B cell (primary cell): ENCODE results near the gene KLHL34. TPM values are rescaled to one million over a fixed set of nuclear protein-coding genes. Genes with fewer than 3 reads are reported as not detected.

Experiments
- ATAC-seq: fragments of 200-7000 bp; cut with Tn5 transposase; one replicate; pipeline ENCODE4 v1.10.0; 2021; ENCODE audit warnings: low read depth, mild to moderate bottlenecking, moderate number of reproducible peaks, moderate library complexity
- CTCF ChIA-PET: fragments of 350-600 bp; sonication (Branson Sonifier 250); formaldehyde crosslinking; loops from one replicate; lab custom pipeline; 2021; ENCODE audit warnings: antibody characterized with exemption, inconsistent platforms; lab: Charles Lee
- POLR2A ChIA-PET: fragments of 350-600 bp; sonication (Branson Sonifier 250); formaldehyde crosslinking; loops from one replicate; lab custom pipeline; 2021; ENCODE audit warnings: antibody characterized with exemption; lab: Charles Lee
- DNase-seq: peaks from one replicate; pipeline ENCODE4 v3.0.0; 2013
- H2AFZ ChIP-seq: 2 replicates; pipeline ENCODE4 v1.6.1; 2012; ENCODE audit warnings: mild to moderate bottlenecking, low read depth, low read length; ENCODE audit not compliant: insufficient read depth, poor library complexity, severe bottlenecking
- H3K27ac ChIP-seq, 2 donors: 1 replicate in 1 of 2; 2 replicates in 1 of 2; pipeline ENCODE4 v1.5.1; 2012 to 2013; ENCODE audit warnings: low read length in 2 of 2, mild to moderate bottlenecking in 2 of 2, moderate library complexity in 1 of 2
- H3K27me3 ChIP-seq, 4 experiments: fragments of 200-600 bp in 1 of 4; sonication (generic) in 1 of 4; replicated peaks in 1 of 4; 1 replicate in 2 of 4; 2 replicates in 2 of 4; pipeline versions ENCODE4 v1.6.1 to v1.7.0; 2013 to 2016; ENCODE audit warnings: low read length in 3 of 4, mild to moderate bottlenecking in 2 of 4, mixed read lengths in 1 of 4, moderate library complexity in 1 of 4; ENCODE audit not compliant: insufficient read depth in 4 of 4, control insufficient read depth in 3 of 4; ENCODE audit errors: control extremely low read depth in 1 of 4
- H3K36me3 ChIP-seq, 2 experiments: replicated peaks in 1 of 2; 1 replicate in 1 of 2; 2 replicates in 1 of 2; pipeline versions ENCODE4 v1.6.1 to v1.7.1; 2013; ENCODE audit warnings: low read length in 1 of 2; ENCODE audit not compliant: insufficient read depth in 2 of 2, control insufficient read depth in 1 of 2; ENCODE audit errors: control extremely low read depth in 1 of 2, extremely low read depth in 1 of 2
- H3K4me1 ChIP-seq, 2 donors: fragments of 200-600 bp in 1 of 2; sonication (generic) in 1 of 2; 1 replicate in 1 of 2; 2 replicates in 1 of 2; pipeline versions ENCODE4 v1.5.1 to v1.6.1; 2013 to 2017; ENCODE audit warnings: low read length in 2 of 2; ENCODE audit not compliant: control insufficient read depth in 2 of 2, insufficient read depth in 2 of 2
- H3K4me2 ChIP-seq: replicated peaks from 2 replicates; pipeline ENCODE3; 2012; ENCODE audit warnings: mild to moderate bottlenecking, low read depth, low read length; ENCODE audit not compliant: poor library complexity, severe bottlenecking
- H3K4me3 ChIP-seq, 5 experiments: fragments of 200-600 bp in 1 of 5; sonication (generic) in 1 of 5; 1 replicate in 3 of 5; 2 replicates in 2 of 5; pipeline versions ENCODE4 v1.5.1 to v1.7.0; 2011 to 2016; ENCODE audit warnings: low read length in 4 of 5, mild to moderate bottlenecking in 4 of 5, low read depth in 2 of 5, control low read depth in 1 of 5, moderate library complexity in 1 of 5; ENCODE audit not compliant: insufficient read depth in 1 of 5; ENCODE audit errors: control extremely low read depth in 1 of 5, extremely low read depth in 1 of 5
- H3K79me2 ChIP-seq: fragments of 200-600 bp; sonication (generic); one replicate; pipeline ENCODE4 v1.6.0; 2016; ENCODE audit warnings: low read length; ENCODE audit not compliant: control insufficient read depth, insufficient read depth
- H3K9ac ChIP-seq: fragments of 200-600 bp; sonication (generic); 2 replicates; pipeline ENCODE4 v1.6.1; 2017; ENCODE audit warnings: mild to moderate bottlenecking, low read length, moderate library complexity
- H3K9me3 ChIP-seq, 3 donors: one replicate each; pipeline versions ENCODE4 v1.6.1 to v1.7.1; 2013; ENCODE audit warnings: low read length in 2 of 3; ENCODE audit not compliant: control insufficient read depth in 2 of 3, insufficient read depth in 1 of 3; ENCODE audit errors: control extremely low read depth in 1 of 3
- H4K20me1 ChIP-seq: 2 replicates; pipeline ENCODE4 v1.6.0; 2012; ENCODE audit warnings: mild to moderate bottlenecking, low read length; ENCODE audit not compliant: insufficient read depth, control insufficient read depth, poor library complexity, severe bottlenecking
- H3K27ac Mint-ChIP-seq: one replicate; pipeline ENCODE4 v1.8.0; 2021; ENCODE audit warnings: mixed read lengths
- H3K27me3 Mint-ChIP-seq: one replicate; pipeline ENCODE4 v1.8.0; 2021; ENCODE audit warnings: mixed read lengths
- H3K4me1 Mint-ChIP-seq: one replicate; pipeline ENCODE4 v1.8.0; 2021; ENCODE audit warnings: mixed read lengths
- H3K4me3 Mint-ChIP-seq: one replicate; pipeline ENCODE4 v1.8.0; 2021; ENCODE audit warnings: mixed read lengths
- H3K9me3 Mint-ChIP-seq: one replicate; pipeline ENCODE4 v1.8.0; 2022; ENCODE audit warnings: mixed read lengths; ENCODE audit not compliant: insufficient read depth
- EZH2 ChIP-seq: IDR thresholded peaks from 2 replicates; pipeline ENCODE4 v1.6.1; 2012; ENCODE audit warnings: borderline replicate concordance, low read depth, mild to moderate bottlenecking, moderate library complexity, low read length; ENCODE audit not compliant: insufficient read depth, poor library complexity, severe bottlenecking
- WGBS: methylation state at CpG from one replicate; pipeline ENCODE4 v1.1.5; 2013; ENCODE audit warnings: missing lambda C conversion rate; ENCODE audit not compliant: insufficient coverage; 5-methylcytosine and 5-hydroxymethylcytosine counted together
- intact Hi-C: fragments of 100-400 bp; cut with micrococcal nuclease; formaldehyde crosslinking; loops from one replicate; pipeline ENCODE4 v1.10.0; 2022
- polyA plus RNA-seq: library from polyadenylated mRNA; depleted of rRNA; stranded (reverse); fragments of >200 nt; gene quantifications from 2 replicates; pipeline ENCODE4 v1.2.3, GENCODE V29; 2012
- total RNA-seq, 2 donors: library from RNA; stranded (reverse); fragments of 120-200 nt in 1 of 2; gene quantifications; 1 replicate in 1 of 2; 2 replicates in 1 of 2; pipeline versions ENCODE4 v1.2.3 to v1.2.4, GENCODE V29; 2013 to 2022
- TF ChIP-seq, protein P1 (sequence below): fragments of 200-600 bp; IDR thresholded peaks from one replicate; pipeline ENCODE4 v1.8.0; 2022; ENCODE audit warnings: antibody characterized with exemption, mild to moderate bottlenecking

Gene KLHL34
- total and polyA plus RNA-seq, 2 donors (not counting 1 experiment from before 2014, with no cell fraction given) = 0.59 TPM; not detected in 1

DNA sequence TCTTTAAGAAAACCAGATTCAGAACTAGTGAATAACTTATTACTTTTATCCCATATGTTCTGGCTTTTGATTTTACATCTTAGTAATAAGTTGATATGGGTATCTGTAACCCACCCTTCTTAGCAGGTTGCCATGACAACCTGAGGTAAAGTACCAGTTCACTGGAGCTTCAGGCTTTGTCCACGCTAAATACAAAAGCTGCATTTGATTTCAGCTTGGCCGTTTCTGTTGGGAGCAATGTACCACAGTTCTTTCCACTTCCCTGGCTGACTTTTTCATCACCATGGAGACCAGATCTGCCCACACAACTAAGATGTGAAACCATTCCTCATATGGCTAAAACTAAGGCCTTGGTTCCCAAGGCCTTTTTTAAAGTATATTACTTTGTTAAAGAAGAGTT lies 26.1 kb downstream of the KLHL34 start:
- no peaks in the 10 kb centered on the region for H3K79me2 ChIP-seq
- no peaks in the 10 kb centered on the region for H4K20me1 ChIP-seq
- Mint-ChIP-seq H3K9me3 (no peaks in the 10 kb centered on the region), H3K27me3 (no peaks in the 10 kb centered on the region), H3K4me3 (no peak overlapping the region), H3K4me1 (no peaks in the 10 kb centered on the region), H3K27ac (no peak overlapping the region)
- DNase-seq = no peak
- no peak for TF ChIP-seq EZH2
- TF ChIP-seq, protein P1, sequence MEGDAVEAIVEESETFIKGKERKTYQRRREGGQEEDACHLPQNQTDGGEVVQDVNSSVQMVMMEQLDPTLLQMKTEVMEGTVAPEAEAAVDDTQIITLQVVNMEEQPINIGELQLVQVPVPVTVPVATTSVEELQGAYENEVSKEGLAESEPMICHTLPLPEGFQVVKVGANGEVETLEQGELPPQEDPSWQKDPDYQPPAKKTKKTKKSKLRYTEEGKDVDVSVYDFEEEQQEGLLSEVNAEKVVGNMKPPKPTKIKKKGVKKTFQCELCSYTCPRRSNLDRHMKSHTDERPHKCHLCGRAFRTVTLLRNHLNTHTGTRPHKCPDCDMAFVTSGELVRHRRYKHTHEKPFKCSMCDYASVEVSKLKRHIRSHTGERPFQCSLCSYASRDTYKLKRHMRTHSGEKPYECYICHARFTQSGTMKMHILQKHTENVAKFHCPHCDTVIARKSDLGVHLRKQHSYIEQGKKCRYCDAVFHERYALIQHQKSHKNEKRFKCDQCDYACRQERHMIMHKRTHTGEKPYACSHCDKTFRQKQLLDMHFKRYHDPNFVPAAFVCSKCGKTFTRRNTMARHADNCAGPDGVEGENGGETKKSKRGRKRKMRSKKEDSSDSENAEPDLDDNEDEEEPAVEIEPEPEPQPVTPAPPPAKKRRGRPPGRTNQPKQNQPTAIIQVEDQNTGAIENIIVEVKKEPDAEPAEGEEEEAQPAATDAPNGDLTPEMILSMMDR = no peak
- H3K4me2 ChIP-seq = no peak overlapping the region
- H3K9me3 ChIP-seq = no peaks in the 10 kb centered on the region
- no peak overlapping the region for H3K9ac ChIP-seq
- WGBS = 60% methylated on average over 1 of the region's 2 CpGs
- no peak for ATAC-seq
- ChIA-PET CTCF (no interaction called here), POLR2A (no interaction called here)
- H3K4me3 ChIP-seq = no peak overlapping the region
- H3K4me1 ChIP-seq = no peaks in the 10 kb centered on the region
- H2AFZ ChIP-seq = no peak overlapping the region
- intact Hi-C loops = no loop called here
- no peaks in the 10 kb centered on the region for H3K36me3 ChIP-seq
- H3K27me3 ChIP-seq = no peaks in the 10 kb centered on the region
- H3K27ac ChIP-seq = no peak overlapping the region

- no peak overlapping the region for H2AFZ ChIP-seq
- intact Hi-C loops = no loop called here
- H3K4me3 Mint-ChIP-seq = no peak overlapping the region
- H3K9ac ChIP-seq = no peak overlapping the region
- no peaks in the 10 kb centered on the region for H4K20me1 ChIP-seq
- H3K4me1 ChIP-seq = no peaks in the 10 kb centered on the region
- no peaks in the 10 kb centered on the region for H3K9me3 ChIP-seq
- CTCF ChIA-PET = no interaction called here
- no peak overlapping the region for H3K27ac ChIP-seq
- H3K27me3 ChIP-seq = no peaks in the 10 kb centered on the region
- TF ChIP-seq, protein P1 = no peak
- TF ChIP-seq EZH2 = no peak
- POLR2A ChIA-PET = no interaction called here
- no peaks in the 10 kb centered on the region for H3K27me3 Mint-ChIP-seq
- H3K4me1 Mint-ChIP-seq = no peaks in the 10 kb centered on the region
- H3K4me3 ChIP-seq = no peak overlapping the region
- H3K79me2 ChIP-seq = no peaks in the 10 kb centered on the region
- H3K9me3 Mint-ChIP-seq = peaks cover 3% of the 10 kb centered on the region
- ATAC-seq = no peak
- H3K27ac Mint-ChIP-seq = no peak overlapping the region
- DNase-seq = no peak
- no peaks in the 10 kb centered on the region for H3K36me3 ChIP-seq
- no peak overlapping the region for H3K4me2 ChIP-seq
Measured at GRCh38 chrX:21623778-21624501, 34.2 kb downstream of the KLHL34 start.
